H1 (cell line): ENCODE data around the gene PTPRG. TPM values are rescaled to one million over a fixed set of nuclear protein-coding genes. Genes with fewer than 3 reads are reported as not detected.

ENCODE experiments used
- TAF7 ChIP-seq: optimal IDR thresholded peaks from 2 replicates; pipeline ENCODE3; 2011; ENCODE audit warnings: low read depth, mild to moderate bottlenecking, inconsistent platforms, low read length, moderate library complexity, borderline replicate concordance
- TCF12 ChIP-seq: IDR thresholded peaks from 2 replicates; pipeline ENCODE4 v1.6.1; 2011; ENCODE audit warnings: low read depth, mild to moderate bottlenecking, low read length
- polyA plus RNA-seq, 7 experiments: library from polyadenylated mRNA; depleted of rRNA in 3 of 7; stranded (reverse) in 5 of 7; unstranded in 2 of 7; fragments of >200 nt in 5 of 7; fragments of 200-250 nt in 2 of 7; gene quantifications; 1 replicate in 5 of 7; 2 replicates in 1 of 7; 4 replicates in 1 of 7; pipeline versions ENCODE4 v1.2.1 to v1.2.3, GENCODE V29; 2011 to 2013; ENCODE audit warnings: missing spikeins in 2 of 7, mixed read lengths in 2 of 7
- total RNA-seq: library from RNA; stranded (reverse); fragmentation: NEBNext Ultra II Directional; extraction: Animal tissue kit (Norgen Biotek cat#: 25700); gene quantifications from 2 replicates; pipeline ENCODE4 v1.2.1, GENCODE V29; 2021

The PTPRG gene
- total and polyA plus RNA-seq, 2 of the 8 experiments (the other 6 are each of a cell fraction or from before 2014, with no cell fraction given) = 23.3 to 96.2 TPM

GRCh38 chr3:62022312-62022711 is 460.9 kb downstream of the PTPRG start (continued):
- no peak for TF ChIP-seq TAF7
- no peak for TF ChIP-seq TCF12
- TF ChIP-seq, all 59 proteins: peak for 0
